Activated T-cell treated with anti-CD3 and anti-CD28 coated beads, Interleukin-2, amount 50 U/mL, for 72 hours (primary cell): Measurements from ENCODE around the gene DERL2. TPM values are rescaled to one million over a fixed set of nuclear protein-coding genes. Genes with fewer than 3 reads are reported as not detected.
"Not testable (repeated sequence)": the region's sequence is repeated elsewhere in the genome, so short reads cannot be mapped to it uniquely, and the experiment has no call there.

Source experiments
- ATAC-seq, 2 donors: fragments of 150-1000 bp; cut with Tn5 transposase; replicated peaks in 1 of 2; 2 replicates each; pipeline ENCODE4 v1.10.0; 2021; ENCODE audit warnings: moderate library complexity in 2 of 2, mild to moderate bottlenecking in 1 of 2
- DNase-seq, 2 donors: peaks; one replicate each; pipeline ENCODE4 v3.0.0; 2021 to 2022; ENCODE audit warnings: mixed read lengths in 1 of 2
- H3K27ac Mint-ChIP-seq: one replicate; pipeline ENCODE4 v1.8.0; 2022; ENCODE audit warnings: mild to moderate bottlenecking, moderate library complexity, mixed read lengths
- H3K27me3 Mint-ChIP-seq: one replicate; pipeline ENCODE4 v1.8.0; 2022; ENCODE audit warnings: low read depth, mixed read lengths
- H3K36me3 Mint-ChIP-seq, 2 donors: one replicate each; pipeline ENCODE4 v1.8.0; 2022; ENCODE audit warnings: mixed read lengths in 2 of 2, mild to moderate bottlenecking in 1 of 2; ENCODE audit not compliant: insufficient read depth in 2 of 2
- H3K4me1 Mint-ChIP-seq: one replicate; pipeline ENCODE4 v1.8.0; 2022; ENCODE audit warnings: low read depth, mixed read lengths
- H3K4me3 Mint-ChIP-seq, 2 donors: one replicate each; pipeline ENCODE4 v1.8.0; 2022; ENCODE audit warnings: mild to moderate bottlenecking in 2 of 2, mixed read lengths in 2 of 2, moderate library complexity in 2 of 2
- H3K9me3 Mint-ChIP-seq, 2 donors: one replicate each; pipeline ENCODE4 v1.8.0; 2022; ENCODE audit warnings: mixed read lengths in 2 of 2
- total RNA-seq, 2 donors: library from RNA; stranded (reverse); gene quantifications; one replicate each; pipeline ENCODE4 v1.2.3, GENCODE V29; 2022

The DERL2 gene
- total RNA-seq, 2 donors from 2014 or later, result 71.5 to 87.3 TPM

DNA sequence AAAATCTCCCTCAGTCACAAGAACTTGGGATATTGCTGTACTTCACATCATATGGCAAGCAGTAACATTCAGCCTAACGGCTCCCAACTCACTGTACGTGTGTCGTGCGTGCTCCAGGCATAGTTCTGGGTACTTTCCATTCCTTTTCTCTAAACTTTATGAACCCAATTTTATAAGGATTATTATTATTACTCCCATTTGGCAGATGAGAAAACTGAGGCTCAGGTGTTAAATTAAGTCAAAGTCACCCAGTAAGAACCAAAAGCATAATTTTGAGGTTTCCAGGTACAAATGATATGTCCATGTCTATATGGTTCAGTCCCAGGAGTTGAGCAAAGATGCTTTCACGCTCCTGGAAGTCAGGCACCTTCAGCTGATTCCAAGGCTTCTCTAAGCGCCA, 42.2 kb downstream of the DERL2 start:
- no peak overlapping the region for H3K27ac Mint-ChIP-seq
- H3K4me3 Mint-ChIP-seq, result no peak overlapping the region
- H3K36me3 Mint-ChIP-seq, result peaks cover 2 to 23% of the 10 kb centered on the region in 2 donors
- no peak for DNase-seq
- H3K27me3 Mint-ChIP-seq, result no peaks in the 10 kb centered on the region
- H3K9me3 Mint-ChIP-seq, result no peaks in the 10 kb centered on the region
- no peak for ATAC-seq
- peaks cover 9% of the 10 kb centered on the region for H3K4me1 Mint-ChIP-seq

DNA sequence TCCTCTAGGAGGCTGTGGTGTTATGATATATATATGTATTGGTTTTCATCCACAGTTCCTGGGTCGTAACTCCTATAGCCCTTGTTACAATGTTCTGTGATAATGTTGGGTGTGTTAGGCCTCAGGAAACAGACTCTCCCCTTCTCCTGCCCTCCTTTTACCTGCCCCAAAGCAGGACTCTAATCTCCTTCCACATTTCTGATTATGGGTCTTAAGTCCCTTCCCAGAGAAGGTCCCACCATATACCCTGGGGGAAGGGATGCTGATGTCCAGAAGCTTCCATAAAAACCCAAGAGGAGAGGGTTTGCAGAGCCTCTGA, 46.6 kb downstream of the DERL2 start:
- Mint-ChIP-seq H3K4me3 (peak overlapping the region; percentile 88 to 99), H3K9me3 (no peaks in the 10 kb centered on the region), H3K4me1 (peaks cover 45% of the 10 kb centered on the region), H3K27ac (peak overlapping the region; percentile 89), H3K27me3 (no peaks in the 10 kb centered on the region), H3K36me3 (peaks cover 2 to 20% of the 10 kb centered on the region in 2 donors)
- no peak for DNase-seq
- no peak for ATAC-seq

DNA sequence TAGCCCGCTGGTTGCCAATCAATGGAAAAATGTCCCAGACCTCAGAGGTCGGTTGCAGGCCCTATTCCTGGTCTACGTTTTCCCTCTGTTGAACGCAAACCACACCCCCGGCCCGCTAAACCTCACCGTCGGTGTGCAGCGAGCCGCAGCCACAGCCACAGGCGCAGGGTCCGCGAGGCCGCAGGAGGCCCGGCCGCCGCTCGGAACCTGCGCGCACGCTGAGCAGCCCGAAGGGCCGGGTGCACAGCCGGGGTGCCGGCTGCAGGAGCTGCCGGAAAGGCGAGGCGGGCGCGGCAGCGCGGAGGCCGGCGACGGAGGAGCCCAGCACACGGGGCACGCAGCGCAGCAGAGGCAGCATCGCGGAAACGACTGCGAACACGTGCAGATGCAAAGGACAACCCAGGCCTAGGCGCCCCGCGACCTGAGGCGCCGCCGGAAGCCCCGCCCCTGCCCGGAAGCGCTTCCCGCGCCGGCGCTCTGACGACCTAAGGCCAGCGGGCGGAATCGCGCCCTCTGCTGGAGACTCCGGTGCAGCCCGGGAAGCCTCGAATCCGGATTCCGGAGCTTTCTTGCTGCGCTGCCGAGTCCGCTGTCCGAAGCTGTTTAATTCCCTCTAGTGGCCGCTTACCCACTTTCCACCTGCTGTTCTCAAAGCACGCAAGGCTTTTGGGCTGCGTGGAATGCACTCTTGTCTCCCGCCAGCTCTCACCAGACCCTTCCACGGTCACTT, 47.1 kb downstream of the DERL2 start, which contains the start of gene C1QBP:
Gene C1QBP, minus strand, starts transcription at position 440 of the 730 bp plus-strand sequence. Its CDS starts 82 bp downstream, at position 358.
- peak; percentile 92 to 97 for DNase-seq
- peak within 1 kb of the TSS; percentile 97 for H3K27ac Mint-ChIP-seq
- ATAC-seq, result peak; percentile 91 to 92
- peak within 1 kb of the TSS; percentile 88 to 99 for H3K4me3 Mint-ChIP-seq
- H3K4me1 Mint-ChIP-seq, result peaks cover 45% of the 10 kb centered on the region
- no peaks in the 10 kb centered on the region for H3K9me3 Mint-ChIP-seq
- H3K36me3 Mint-ChIP-seq, result peaks cover 2 to 17% of the 10 kb centered on the region in 2 donors
- no peaks in the 10 kb centered on the region for H3K27me3 Mint-ChIP-seq

DNA sequence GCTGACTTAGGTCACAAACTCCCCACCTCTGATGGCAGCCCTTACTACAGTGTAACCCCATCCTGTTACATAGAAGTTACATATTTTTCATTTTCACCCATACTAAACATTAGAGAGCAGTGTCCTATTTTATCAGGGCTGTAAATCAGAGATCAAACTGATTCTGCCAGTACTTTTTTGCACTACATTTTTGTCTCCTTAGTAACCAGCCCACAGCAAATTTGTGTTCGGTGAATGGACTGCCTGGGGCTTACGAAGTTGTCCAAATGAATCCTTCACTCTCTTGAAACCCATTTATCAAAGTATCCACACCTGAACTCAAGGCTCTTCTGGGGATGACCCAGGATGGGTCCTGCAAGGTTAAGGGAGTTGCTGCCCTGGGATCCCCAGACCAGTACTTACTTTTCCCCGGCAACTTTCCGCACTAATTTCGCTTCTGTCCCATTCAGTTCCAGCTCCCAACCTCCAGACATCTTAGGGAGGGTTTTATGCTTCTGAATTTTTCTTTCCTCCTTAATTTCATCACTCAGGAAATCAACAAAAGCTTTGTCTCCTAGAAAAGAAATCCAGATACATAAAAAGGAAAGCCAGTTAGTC, 48.2 kb downstream of the DERL2 start:
- H3K36me3 Mint-ChIP-seq, result peaks cover 2 to 17% of the 10 kb centered on the region in 2 donors
- ATAC-seq, result no peak
- no peaks in the 10 kb centered on the region for H3K27me3 Mint-ChIP-seq
- H3K4me3 Mint-ChIP-seq, result peak overlapping the region; percentile 88 to 99
- DNase-seq, result no peak
- H3K9me3 Mint-ChIP-seq, result no peaks in the 10 kb centered on the region
- peak overlapping the region; percentile 97 for H3K27ac Mint-ChIP-seq
- H3K4me1 Mint-ChIP-seq, result peaks cover 45% of the 10 kb centered on the region

DNA sequence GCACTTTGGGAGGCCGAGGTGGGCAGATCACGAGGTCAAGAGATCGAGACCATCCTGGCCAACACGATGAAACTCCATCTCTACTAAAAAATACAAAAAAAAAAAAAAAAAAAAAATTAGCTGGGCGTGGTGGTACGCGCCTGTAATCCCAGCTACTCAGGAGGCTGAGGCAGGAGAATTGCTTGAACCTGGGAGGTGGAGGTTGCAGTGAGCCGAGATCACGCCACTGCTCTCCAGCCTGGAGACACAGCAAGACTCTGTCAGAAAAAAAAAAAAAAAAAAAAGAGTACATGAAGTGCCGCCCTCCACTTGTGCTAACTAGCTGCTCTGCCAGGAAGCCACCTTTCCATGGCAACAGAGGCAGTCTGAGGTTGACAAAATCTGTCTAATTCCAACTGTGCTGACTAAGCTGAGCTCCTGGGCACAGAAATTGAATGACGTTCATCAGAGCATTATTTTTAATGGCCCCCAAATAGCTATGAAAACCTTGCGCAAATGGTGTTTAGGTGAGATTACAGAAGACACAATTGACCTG, 50.1 kb downstream of the DERL2 start:
- H3K36me3 Mint-ChIP-seq, result peaks cover 2 to 19% of the 10 kb centered on the region in 2 donors
- H3K9me3 Mint-ChIP-seq, H3K27me3 Mint-ChIP-seq, ATAC-seq, DNase-seq: not testable (repeated sequence)
- H3K4me3 Mint-ChIP-seq, result peak overlapping the region; percentile 88 to 99
- peak overlapping the region; percentile 97 for H3K27ac Mint-ChIP-seq
- H3K4me1 Mint-ChIP-seq, result peaks cover 57% of the 10 kb centered on the region

DNA sequence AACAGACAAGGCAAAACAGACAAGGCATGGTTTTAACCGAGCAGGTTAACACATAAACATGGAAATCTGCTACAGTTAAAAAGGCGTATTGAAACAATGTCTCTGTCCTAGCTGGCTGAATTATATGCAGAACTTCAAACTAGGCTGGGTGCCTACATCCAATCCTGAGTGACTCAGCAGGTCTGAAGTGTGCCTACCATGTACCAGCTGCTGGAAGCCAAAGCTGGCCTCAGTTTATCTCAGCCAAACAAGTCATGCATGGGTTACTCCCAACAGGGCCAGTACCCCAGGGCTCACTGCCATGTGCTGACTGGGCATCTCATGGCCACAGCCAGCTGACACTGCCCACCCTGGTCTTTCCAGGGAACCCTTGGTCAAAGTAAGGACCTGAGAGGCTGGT, 51.0 kb downstream of the DERL2 start:
- H3K36me3 Mint-ChIP-seq, result peaks cover 4 to 24% of the 10 kb centered on the region in 2 donors
- no peaks in the 10 kb centered on the region for H3K27me3 Mint-ChIP-seq
- H3K27ac Mint-ChIP-seq, result peak overlapping the region; percentile 91
- H3K4me3 Mint-ChIP-seq, result peak overlapping the region in 1 of 2 donors; percentile 46
- no peak for DNase-seq
- no peak for ATAC-seq
- H3K9me3 Mint-ChIP-seq, result no peaks in the 10 kb centered on the region
- H3K4me1 Mint-ChIP-seq, result peaks cover 61% of the 10 kb centered on the region

DNA sequence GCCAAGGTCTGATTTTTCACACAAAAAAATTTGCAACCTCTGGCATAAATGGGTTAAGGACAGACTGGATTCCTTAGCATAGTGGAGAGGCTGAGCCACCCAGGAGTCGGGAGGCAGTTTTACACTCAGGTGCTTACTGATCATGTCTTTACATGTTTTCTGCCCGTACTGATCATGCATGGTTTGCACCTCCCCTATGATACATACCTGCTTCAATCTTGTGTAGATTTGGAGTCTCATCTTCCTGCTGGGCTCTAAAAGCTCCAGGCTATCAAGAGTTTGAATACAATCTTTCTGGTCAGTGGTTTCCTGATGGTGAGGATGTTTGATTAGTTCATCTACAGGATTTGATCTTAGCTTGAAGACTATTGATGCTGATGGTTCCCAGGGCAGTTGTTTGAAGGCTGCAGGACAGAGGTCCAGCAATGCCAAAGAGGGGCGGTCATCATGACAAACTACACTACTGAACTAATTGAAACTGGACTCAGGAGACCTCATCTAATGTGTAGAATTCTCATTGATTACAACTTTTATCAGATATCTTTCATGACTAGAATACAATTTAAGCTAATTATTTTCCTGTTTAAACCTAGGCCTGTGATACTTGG, 53.9 kb downstream of the DERL2 start:
- DNase-seq (no peak), ATAC-seq (no peak)
- H3K9me3 Mint-ChIP-seq, result no peaks in the 10 kb centered on the region
- H3K27ac Mint-ChIP-seq, result peak overlapping the region; percentile 69
- H3K36me3 Mint-ChIP-seq, result peaks cover 2 to 26% of the 10 kb centered on the region in 2 donors
- no peak overlapping the region for H3K4me3 Mint-ChIP-seq
- H3K4me1 Mint-ChIP-seq, result peaks cover 38% of the 10 kb centered on the region
- H3K27me3 Mint-ChIP-seq, result no peaks in the 10 kb centered on the region

DNA sequence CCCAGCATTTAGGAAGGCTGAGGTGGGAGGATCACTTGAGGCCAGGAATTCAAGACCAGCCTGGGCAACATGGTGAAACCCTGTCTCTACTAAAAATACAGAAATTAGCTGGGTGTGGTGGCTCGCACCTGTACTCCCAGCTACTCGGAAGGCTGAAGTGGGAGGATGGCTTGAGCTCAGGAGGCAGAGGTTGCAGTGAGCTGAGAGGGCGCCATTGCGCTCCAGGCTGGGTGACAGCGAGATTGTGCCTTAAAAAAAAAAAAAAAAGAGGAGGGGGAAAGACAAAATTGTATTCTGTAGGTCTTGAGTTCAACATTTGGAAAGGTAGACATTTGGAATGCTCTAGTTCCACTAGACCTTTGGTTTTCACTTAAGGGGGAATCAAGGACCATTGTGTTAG, 54.7 kb downstream of the DERL2 start:
- DNase-seq, ATAC-seq, H3K27me3 Mint-ChIP-seq, H3K9me3 Mint-ChIP-seq, H3K4me3 Mint-ChIP-seq: not testable (repeated sequence)
- peaks cover 29% of the 10 kb centered on the region for H3K4me1 Mint-ChIP-seq
- peak overlapping the region; percentile 10 for H3K27ac Mint-ChIP-seq
- peaks cover 2 to 24% of the 10 kb centered on the region in 2 donors for H3K36me3 Mint-ChIP-seq

DNA sequence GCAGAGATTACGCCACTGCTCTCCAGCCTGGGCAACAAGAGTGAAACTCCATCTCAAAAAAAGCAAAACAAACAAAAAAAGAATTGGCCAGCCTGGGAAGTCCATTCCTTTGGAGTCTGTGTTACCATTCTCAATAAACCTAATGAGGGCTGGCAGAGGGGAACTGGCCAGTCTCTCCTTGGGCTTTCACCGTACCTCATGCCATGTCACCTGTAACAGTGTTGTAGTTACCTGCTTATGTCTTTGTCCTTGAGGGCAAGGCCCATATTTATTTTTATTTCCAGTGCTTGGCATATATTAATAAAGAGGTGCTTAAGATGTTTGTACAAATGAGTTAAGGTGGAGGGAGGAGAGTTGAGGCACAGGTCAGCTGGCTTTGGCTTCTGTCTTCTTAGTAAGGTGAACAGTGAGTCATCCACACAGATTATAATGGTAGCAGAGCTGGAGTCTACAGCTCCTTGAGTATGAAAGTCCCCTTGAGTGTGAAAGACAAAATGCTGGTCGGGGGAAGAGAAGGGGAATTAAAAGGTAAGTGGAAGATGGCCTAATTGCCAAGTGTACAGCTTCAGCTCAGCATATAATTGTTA, 55.5 kb downstream of the DERL2 start:
- Mint-ChIP-seq H3K36me3 (peaks cover 3 to 24% of the 10 kb centered on the region in 2 donors), H3K27ac (peak overlapping the region; percentile 84), H3K4me3 (no peak overlapping the region), H3K27me3 (no peaks in the 10 kb centered on the region), H3K4me1 (peaks cover 22% of the 10 kb centered on the region), H3K9me3 (no peaks in the 10 kb centered on the region)
- DNase-seq, result no peak
- ATAC-seq, result no peak

DNA sequence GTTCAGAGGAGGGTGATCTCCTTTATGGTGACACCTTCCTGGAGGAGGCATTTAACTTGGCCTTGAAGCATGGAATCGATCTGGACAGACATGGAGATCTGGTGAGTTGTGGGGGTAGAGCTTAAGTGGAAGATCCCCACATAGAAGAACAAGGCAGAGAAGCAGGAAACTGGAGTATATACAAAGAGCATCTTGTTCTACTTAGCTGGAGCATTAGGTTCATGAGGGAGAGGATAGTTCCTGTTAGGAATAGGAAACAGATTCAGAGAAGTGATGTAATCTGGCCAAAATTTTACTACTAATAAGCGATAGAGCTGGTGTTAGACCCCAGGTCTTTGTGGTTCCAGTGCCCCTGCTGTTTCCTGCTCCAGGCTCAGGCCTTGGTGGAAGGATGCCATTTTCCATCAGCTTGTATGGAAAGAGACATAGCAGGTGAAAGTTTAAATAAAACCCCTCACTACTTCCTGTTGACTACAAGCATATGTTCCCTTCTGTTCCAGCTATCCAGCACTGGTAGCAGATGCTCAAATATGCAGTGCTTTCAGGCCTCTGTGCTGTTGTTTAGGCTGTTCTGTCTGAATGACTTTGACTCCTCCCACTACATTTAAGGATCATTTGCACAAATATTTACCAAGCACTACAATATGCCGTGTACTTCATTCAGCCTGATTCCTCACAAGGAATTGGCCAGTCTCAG, 56.6 kb downstream of the DERL2 start:
- H3K27ac Mint-ChIP-seq, result peak overlapping the region; percentile 32
- DNase-seq, result no peak
- peaks cover 3 to 23% of the 10 kb centered on the region in 2 donors for H3K36me3 Mint-ChIP-seq
- no peaks in the 10 kb centered on the region for H3K9me3 Mint-ChIP-seq
- H3K4me1 Mint-ChIP-seq, result peaks cover 16% of the 10 kb centered on the region
- no peak for ATAC-seq
- no peaks in the 10 kb centered on the region for H3K27me3 Mint-ChIP-seq
- no peak overlapping the region for H3K4me3 Mint-ChIP-seq

DNA sequence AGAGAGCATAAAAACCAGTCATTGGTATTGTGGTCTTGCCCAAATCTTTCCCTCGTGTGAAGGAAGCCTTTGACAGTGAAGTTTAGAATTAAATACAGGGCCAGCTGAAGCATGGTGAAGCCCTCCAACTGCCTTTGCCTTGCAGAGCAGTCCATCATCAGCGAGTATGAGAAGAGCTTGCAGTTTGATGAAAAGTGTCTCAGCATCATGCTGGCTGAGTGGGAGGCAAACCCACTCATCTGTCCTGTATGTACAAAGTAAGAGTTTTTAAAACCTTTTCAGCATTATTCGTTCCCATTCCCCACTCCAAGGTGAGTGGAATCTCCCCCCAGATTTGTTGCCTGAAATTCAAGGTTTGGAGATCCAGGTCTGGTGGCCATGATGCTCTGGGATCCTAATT, 60.2 kb downstream of the DERL2 start:
- H3K4me3 Mint-ChIP-seq, result no peak overlapping the region
- H3K9me3 Mint-ChIP-seq, result no peaks in the 10 kb centered on the region
- H3K4me1 Mint-ChIP-seq, result peaks cover 26% of the 10 kb centered on the region
- H3K36me3 Mint-ChIP-seq, result peaks cover 3 to 30% of the 10 kb centered on the region in 2 donors
- H3K27me3 Mint-ChIP-seq, result no peaks in the 10 kb centered on the region
- no peak for ATAC-seq
- DNase-seq, result no peak
- H3K27ac Mint-ChIP-seq, result no peak overlapping the region

DNA sequence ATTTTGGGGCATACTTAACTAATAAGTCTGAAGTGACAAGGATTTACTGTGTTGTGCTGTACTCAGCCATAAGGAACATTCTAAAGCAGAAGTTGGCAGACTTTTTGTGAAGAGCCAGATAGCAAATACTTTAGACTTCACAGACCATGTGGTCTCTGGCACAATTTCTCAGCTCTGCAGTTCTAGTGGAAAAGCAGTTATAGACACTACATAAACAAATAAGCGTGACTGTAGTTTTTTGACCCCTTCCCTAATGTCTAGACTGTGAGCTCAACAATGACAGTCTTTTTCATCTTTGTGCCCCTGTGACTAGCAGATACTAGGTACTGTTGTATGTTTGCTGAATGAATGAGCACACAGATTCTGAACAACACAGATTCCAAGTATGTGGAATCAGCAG, 61.1 kb downstream of the DERL2 start:
- Mint-ChIP-seq H3K27ac (no peak overlapping the region), H3K9me3 (no peaks in the 10 kb centered on the region), H3K4me1 (peaks cover 30% of the 10 kb centered on the region), H3K27me3 (no peaks in the 10 kb centered on the region), H3K4me3 (no peak overlapping the region), H3K36me3 (peaks cover 6 to 27% of the 10 kb centered on the region in 2 donors)
- DNase-seq (no peak), ATAC-seq (no peak)
